Measurements from ENCODE around the gene C10orf143. TPM values are rescaled to one million over a fixed set of nuclear protein-coding genes. Genes with fewer than 3 reads are reported as not detected.

Gene C10orf143
- 1 to 10 TPM in 1 of 2 donors, under 1 TPM in 1; 0.95 to 2.0 TPM for total RNA-seq

DNA sequence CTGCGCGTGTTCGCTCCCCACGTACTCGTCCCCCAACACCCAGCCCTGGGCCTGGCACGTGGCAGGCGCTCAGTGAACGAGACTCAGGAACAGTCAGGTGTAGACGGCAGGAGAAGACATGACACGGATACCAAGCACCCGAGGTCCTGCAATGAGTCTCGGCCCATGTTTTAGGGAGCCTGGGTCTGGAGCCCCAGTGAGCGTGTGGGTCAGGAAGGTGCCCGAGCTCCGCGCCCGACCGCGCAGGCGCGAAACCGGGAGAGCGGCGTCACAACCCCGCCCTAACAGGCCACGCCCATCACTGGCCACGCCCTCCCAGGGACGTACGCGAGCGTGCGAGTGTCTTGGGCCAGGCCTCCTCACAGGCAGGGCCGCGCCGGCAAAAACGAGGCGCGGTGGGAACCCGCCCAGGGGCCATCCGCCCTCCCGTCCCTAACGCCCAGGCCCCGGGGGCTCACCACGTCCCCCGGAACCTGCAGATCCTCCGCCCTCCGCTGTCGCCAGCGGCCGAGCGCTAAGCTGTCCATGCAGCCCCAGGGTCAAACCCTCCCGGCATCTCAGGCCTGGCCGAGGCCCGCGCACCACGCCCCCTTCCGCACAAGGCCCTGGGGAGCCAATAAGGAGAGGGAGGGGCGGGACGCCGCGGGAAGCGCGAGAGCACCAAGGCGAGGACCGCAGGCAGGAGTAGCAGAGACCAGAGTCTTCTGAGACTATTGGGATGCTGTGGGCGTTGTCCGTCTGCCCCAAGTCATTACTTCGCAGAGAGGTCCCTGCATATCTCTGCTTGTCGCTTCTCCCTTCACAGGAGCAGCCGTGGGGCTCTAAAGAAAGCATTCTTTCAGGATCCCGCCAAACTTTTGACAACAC lies at the start of gene C10orf143:
C10orf143 (minus strand) TSS at position 585 of the 867 bp plus-strand sequence; CDS start at position 527, 58 bp downstream.
- H3K36me3 Mint-ChIP-seq (ENCODE audit: low read depth): no peaks in the 10 kb centered on the region
- H3K27me3 Mint-ChIP-seq: no peaks in the 10 kb centered on the region
- peaks cover 32% of the 10 kb centered on the region for H3K4me1 Mint-ChIP-seq
- no peaks in the 10 kb centered on the region for H3K9me3 Mint-ChIP-seq
- H3K4me3 Mint-ChIP-seq: peak within 1 kb of the TSS; percentile 92
- peak; percentile 85 for ATAC-seq (replicated peaks)
- peak within 1 kb of the TSS; percentile 85 for H3K27ac Mint-ChIP-seq

DNA sequence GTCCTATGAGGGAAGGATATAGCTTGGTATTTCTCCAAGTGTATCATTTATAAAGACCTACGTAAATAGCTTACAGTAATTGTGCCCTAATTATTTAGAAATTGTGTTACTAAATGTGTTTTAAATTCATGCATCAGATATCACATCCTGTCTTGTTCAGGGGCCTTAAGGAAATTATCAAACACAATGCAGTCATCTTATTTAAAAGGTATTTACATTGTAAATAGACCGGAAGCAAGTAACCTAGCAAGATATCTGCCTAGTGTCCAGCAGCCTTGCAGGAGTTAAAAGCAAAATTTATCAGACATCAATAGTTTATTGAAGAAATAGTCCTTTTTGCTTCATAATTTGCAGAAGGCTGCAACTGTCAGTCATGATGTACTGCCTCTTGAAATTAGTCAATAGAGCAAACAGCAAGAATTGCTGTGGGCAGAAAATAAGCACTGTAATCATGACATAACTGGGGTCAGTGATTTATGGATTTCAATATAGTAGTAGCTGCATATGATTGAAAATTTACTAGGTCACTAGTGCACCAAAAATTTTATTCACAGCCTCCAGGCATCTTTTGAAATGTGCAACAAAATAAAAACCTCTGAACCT lies 48.7 kb upstream of the C10orf143 start:
- H3K27ac Mint-ChIP-seq: no peak overlapping the region
- no peak for ATAC-seq (replicated peaks)
- peaks cover 69% of the 10 kb centered on the region for H3K36me3 Mint-ChIP-seq (ENCODE audit: low read depth)
- peaks cover 23% of the 10 kb centered on the region for H3K4me1 Mint-ChIP-seq
- no peaks in the 10 kb centered on the region for H3K9me3 Mint-ChIP-seq
- no peaks in the 10 kb centered on the region for H3K27me3 Mint-ChIP-seq
- H3K4me3 Mint-ChIP-seq: no peak overlapping the region

GRCh38 chr10:130146042-130146441 lies 35.4 kb upstream of the C10orf143 start:
- H3K9me3 Mint-ChIP-seq: no peaks in the 10 kb centered on the region
- peaks cover 93% of the 10 kb centered on the region for H3K36me3 Mint-ChIP-seq (ENCODE audit: low read depth)
- no peak for ATAC-seq (replicated peaks)
- H3K27me3 Mint-ChIP-seq: no peaks in the 10 kb centered on the region
- H3K27ac Mint-ChIP-seq: no peak overlapping the region
- H3K4me1 Mint-ChIP-seq: peaks cover 20% of the 10 kb centered on the region
- H3K4me3 Mint-ChIP-seq: no peak overlapping the region

GRCh38 chr10:130141878-130142277 lies 31.2 kb upstream of the C10orf143 start:
- H3K27me3 Mint-ChIP-seq: no peaks in the 10 kb centered on the region
- H3K36me3 Mint-ChIP-seq (ENCODE audit: low read depth): peaks cover 74% of the 10 kb centered on the region
- no peaks in the 10 kb centered on the region for H3K9me3 Mint-ChIP-seq
- H3K4me1 Mint-ChIP-seq: peaks cover 33% of the 10 kb centered on the region
- peak; percentile 56 for ATAC-seq (replicated peaks)
- peak overlapping the region; percentile 61 for H3K27ac Mint-ChIP-seq
- H3K4me3 Mint-ChIP-seq: peak overlapping the region; percentile 66

DNA sequence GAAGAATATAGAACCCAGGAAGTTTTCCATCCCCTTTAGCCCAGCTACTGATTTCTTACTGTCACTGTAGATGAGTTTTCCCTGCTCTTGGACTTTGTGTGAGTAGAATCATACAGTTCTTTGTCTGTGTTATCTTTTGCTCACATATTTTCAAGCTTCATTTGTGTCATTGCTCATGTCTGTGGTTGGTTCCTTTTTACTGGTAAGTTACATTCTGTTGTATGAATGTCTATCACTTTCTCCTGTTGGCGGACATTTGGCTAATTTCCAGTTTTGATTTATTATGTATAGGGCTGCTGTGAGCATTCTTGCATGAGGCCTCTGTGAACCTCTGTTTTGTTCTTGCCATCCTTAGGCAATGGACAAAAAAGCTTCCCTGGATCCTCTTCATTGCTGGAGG lies 30.8 kb upstream of the C10orf143 start:
- peak; percentile 20 for ATAC-seq (replicated peaks)
- H3K9me3 Mint-ChIP-seq: no peaks in the 10 kb centered on the region
- no peaks in the 10 kb centered on the region for H3K27me3 Mint-ChIP-seq
- peaks cover 33% of the 10 kb centered on the region for H3K4me1 Mint-ChIP-seq
- H3K36me3 Mint-ChIP-seq (ENCODE audit: low read depth): peaks cover 70% of the 10 kb centered on the region
- H3K4me3 Mint-ChIP-seq: peak overlapping the region; percentile 66
- peak overlapping the region; percentile 61 for H3K27ac Mint-ChIP-seq

- no peak for ATAC-seq (replicated peaks)
- Mint-ChIP-seq H3K36me3 (ENCODE audit: low read depth) (peaks cover 66% of the 10 kb centered on the region), H3K4me1 (peaks cover 33% of the 10 kb centered on the region), H3K27me3 (no peaks in the 10 kb centered on the region), H3K27ac (peak overlapping the region; percentile 61), H3K4me3 (peak overlapping the region; percentile 66), H3K9me3 (no peaks in the 10 kb centered on the region)
Measured at GRCh38 chr10:130141038-130141437, 30.4 kb upstream of the C10orf143 start.

DNA sequence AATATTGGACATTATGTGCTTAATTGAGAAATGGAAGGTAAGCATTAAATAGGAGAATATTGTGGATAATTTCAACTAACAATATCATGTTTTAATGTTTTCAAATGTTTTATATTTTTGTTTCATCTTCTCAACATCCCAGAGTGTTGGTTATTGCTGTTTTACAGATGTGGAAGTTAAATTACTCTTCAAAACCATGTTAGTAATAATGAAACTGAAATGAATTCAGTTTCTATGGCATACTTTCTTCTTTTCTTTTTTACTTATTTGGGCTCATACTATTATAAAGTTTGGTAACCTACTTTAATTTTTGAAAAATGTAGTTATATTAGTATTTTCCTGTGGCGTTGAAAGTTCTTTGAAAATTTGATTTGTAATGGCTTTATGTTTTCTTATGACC lies 29.8 kb upstream of the C10orf143 start:
- Mint-ChIP-seq H3K27me3 (no peaks in the 10 kb centered on the region), H3K36me3 (ENCODE audit: low read depth) (peaks cover 61% of the 10 kb centered on the region), H3K9me3 (no peaks in the 10 kb centered on the region), H3K4me1 (peaks cover 33% of the 10 kb centered on the region), H3K4me3 (peak overlapping the region; percentile 66), H3K27ac (peak overlapping the region; percentile 61)
- ATAC-seq (replicated peaks): no peak

GRCh38 chr10:130138479-130138866 lies 27.8 kb upstream of the C10orf143 start:
- no peaks in the 10 kb centered on the region for H3K9me3 Mint-ChIP-seq
- peaks cover 45% of the 10 kb centered on the region for H3K36me3 Mint-ChIP-seq (ENCODE audit: low read depth)
- no peaks in the 10 kb centered on the region for H3K27me3 Mint-ChIP-seq
- H3K4me3 Mint-ChIP-seq: peak overlapping the region; percentile 89
- peaks cover 33% of the 10 kb centered on the region for H3K4me1 Mint-ChIP-seq
- H3K27ac Mint-ChIP-seq: peak overlapping the region; percentile 87
- peak; percentile 79 for ATAC-seq (replicated peaks)

DNA sequence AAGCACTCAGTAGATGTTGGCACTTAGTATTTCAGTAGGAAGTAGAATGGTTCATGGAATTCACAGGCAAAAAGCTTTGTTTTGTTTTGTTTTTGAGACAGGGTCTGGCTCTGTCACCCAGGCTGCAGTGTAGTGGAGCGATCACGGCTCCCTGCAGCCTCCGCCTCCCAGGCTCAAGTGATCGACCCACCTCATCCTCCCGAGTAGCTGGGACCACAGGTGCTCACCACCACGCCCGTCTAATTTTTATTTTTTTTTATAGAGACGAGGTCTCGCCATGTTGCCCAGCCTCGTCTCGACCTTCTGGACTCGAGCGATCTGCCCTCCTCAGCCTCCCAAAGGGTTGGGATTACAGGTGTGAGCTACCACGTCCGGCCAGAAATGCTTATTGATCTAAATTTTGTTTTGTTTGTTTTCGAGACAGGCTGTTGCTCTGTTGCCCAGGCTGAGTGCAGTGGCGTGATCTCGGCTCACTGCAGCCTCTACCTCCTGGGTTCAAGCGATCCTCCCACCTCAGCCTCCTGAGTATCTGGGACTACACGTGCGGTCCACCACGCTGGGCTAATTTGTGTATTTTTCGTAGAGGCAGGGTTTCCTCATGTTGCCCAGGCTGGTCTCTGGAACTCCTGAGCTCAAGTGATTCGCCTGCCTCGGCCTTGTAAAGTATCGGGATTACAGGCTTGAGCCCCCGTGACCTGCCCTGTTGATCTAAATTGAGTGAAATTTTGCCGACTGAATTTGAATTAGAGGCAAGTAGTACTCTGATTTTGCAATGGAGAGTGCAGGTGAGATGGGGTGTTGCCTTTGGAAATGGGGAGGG lies 27.2 kb upstream of the C10orf143 start:
- ATAC-seq (replicated peaks): no peak
- Mint-ChIP-seq H3K27me3 (no peaks in the 10 kb centered on the region), H3K36me3 (ENCODE audit: low read depth) (peaks cover 39% of the 10 kb centered on the region), H3K9me3 (no peaks in the 10 kb centered on the region), H3K4me1 (peaks cover 29% of the 10 kb centered on the region), H3K27ac (peak overlapping the region; percentile 87), H3K4me3 (peak overlapping the region; percentile 89)

- Mint-ChIP-seq H3K36me3 (ENCODE audit: low read depth) (peaks cover 31% of the 10 kb centered on the region), H3K9me3 (no peaks in the 10 kb centered on the region), H3K4me1 (peaks cover 21% of the 10 kb centered on the region), H3K4me3 (peak overlapping the region; percentile 89), H3K27me3 (peaks cover under 1% of the 10 kb centered on the region), H3K27ac (peak overlapping the region; percentile 87)
- no peak for ATAC-seq (replicated peaks)
Measured at GRCh38 chr10:130137090-130137448, 26.4 kb upstream of the C10orf143 start.

GRCh38 chr10:130136226-130137089 lies 25.8 kb upstream of the C10orf143 start, which contains the start of gene GLRX3:
Gene GLRX3 (plus strand): TSS chr10:130136391. CDS start chr10:130136421, 30 bp downstream.
- Mint-ChIP-seq H3K36me3 (ENCODE audit: low read depth) (peaks cover 25% of the 10 kb centered on the region), H3K4me1 (peaks cover 15% of the 10 kb centered on the region)
- ATAC-seq (replicated peaks): peak; percentile 82

GRCh38 chr10:130135676-130136225 lies 25.1 kb upstream of the C10orf143 start:
- Mint-ChIP-seq H3K4me3 (peak overlapping the region; percentile 89), H3K27me3 (peaks cover 9% of the 10 kb centered on the region), H3K9me3 (no peaks in the 10 kb centered on the region), H3K27ac (peak overlapping the region; percentile 20), H3K4me1 (peaks cover 13% of the 10 kb centered on the region), H3K36me3 (ENCODE audit: low read depth) (peaks cover 21% of the 10 kb centered on the region)
- ATAC-seq (replicated peaks): peak; percentile 5

More at GRCh38 chr10:130136226-130137089, 25.8 kb upstream of the C10orf143 start, which contains the start of gene GLRX3:
- Mint-ChIP-seq H3K27ac (peak within 1 kb of the TSS; percentile 87), H3K4me3 (peak within 1 kb of the TSS; percentile 89), H3K9me3 (no peaks in the 10 kb centered on the region), H3K27me3 (peaks cover 5% of the 10 kb centered on the region)

GRCh38 chr10:130128922-130129321 lies 18.3 kb upstream of the C10orf143 start:
- no peak for ATAC-seq (replicated peaks)
- Mint-ChIP-seq H3K4me1 (peaks cover 6% of the 10 kb centered on the region), H3K4me3 (no peak overlapping the region), H3K27ac (no peak overlapping the region), H3K36me3 (ENCODE audit: low read depth) (no peaks in the 10 kb centered on the region), H3K27me3 (peaks cover 23% of the 10 kb centered on the region), H3K9me3 (no peaks in the 10 kb centered on the region)
